Mesendoderm (in vitro differentiated cells): Measurements from ENCODE around the gene METTL5.
"Not testable (repeated sequence)": the region's sequence is repeated elsewhere in the genome, so short reads cannot be mapped to it uniquely, and the experiment has no call there.

Source experiments
- DNase-seq: peaks from one replicate; pipeline ENCODE4 v3.0.0; 2013
- H2AK5ac ChIP-seq: 2 replicates; pipeline ENCODE4 v1.6.1; 2013; ENCODE audit warnings: low read length, inconsistent platforms
- H2BK120ac ChIP-seq: 2 replicates; pipeline ENCODE4 v1.6.1; 2013; ENCODE audit warnings: low read depth, mild to moderate bottlenecking, low read length, moderate library complexity, mixed read lengths
- H2BK15ac ChIP-seq: replicated peaks from 2 replicates; pipeline ENCODE4 v1.6.1; 2013; ENCODE audit warnings: low read depth, mild to moderate bottlenecking, moderate library complexity
- H2BK5ac ChIP-seq: 2 replicates; pipeline ENCODE4 v1.6.1; 2013; ENCODE audit warnings: low read length, inconsistent platforms
- H3K18ac ChIP-seq: 2 replicates; pipeline ENCODE4 v1.6.1; 2013; ENCODE audit warnings: mild to moderate bottlenecking, low read length, mixed read lengths
- H3K23ac ChIP-seq: one replicate; pipeline ENCODE4 v1.6.1; 2013; ENCODE audit warnings: low read length
- H3K27ac ChIP-seq: 2 replicates; pipeline ENCODE4 v1.5.1; 2013; ENCODE audit warnings: low read depth, mild to moderate bottlenecking, inconsistent platforms, low read length, moderate library complexity
- H3K27me3 ChIP-seq: 2 replicates; pipeline ENCODE4 v1.6.1; 2013; ENCODE audit warnings: low read length, control low read depth, mild to moderate bottlenecking, inconsistent platforms; ENCODE audit not compliant: insufficient read depth, poor library complexity
- H3K36me3 ChIP-seq: 2 replicates; pipeline ENCODE4 v1.6.1; 2013; ENCODE audit warnings: low read length, inconsistent platforms; ENCODE audit not compliant: control insufficient read depth, insufficient read depth
- H3K4ac ChIP-seq: one replicate; pipeline ENCODE4 v1.6.1; 2013; ENCODE audit warnings: low read depth, mild to moderate bottlenecking, low read length, moderate library complexity
- H3K4me1 ChIP-seq: 2 replicates; pipeline ENCODE4 v1.6.1; 2013; ENCODE audit warnings: low read depth, low read length, inconsistent platforms; ENCODE audit not compliant: control insufficient read depth
- H3K4me2 ChIP-seq: 2 replicates; pipeline ENCODE4 v1.6.1; 2013; ENCODE audit warnings: low read length
- H3K4me3 ChIP-seq: 2 replicates; pipeline ENCODE4 v1.5.1; 2013; ENCODE audit warnings: mild to moderate bottlenecking, low read length
- H3K56ac ChIP-seq: one replicate; pipeline ENCODE4 v1.6.1; 2013; ENCODE audit warnings: low read length
- H3K79me1 ChIP-seq: 2 replicates; pipeline ENCODE4 v1.6.1; 2013; ENCODE audit warnings: low read length, inconsistent platforms
- H3K79me2 ChIP-seq: 2 replicates; pipeline ENCODE4 v1.6.1; 2013; ENCODE audit warnings: mild to moderate bottlenecking, low read length; ENCODE audit not compliant: control insufficient read depth, insufficient read depth
- H3K9ac ChIP-seq: 2 replicates; pipeline ENCODE4 v1.6.1; 2013; ENCODE audit warnings: low read length, inconsistent platforms
- H4K5ac ChIP-seq: one replicate; pipeline ENCODE4 v1.6.1; 2013; ENCODE audit warnings: low read length
- H4K8ac ChIP-seq: one replicate; pipeline ENCODE4 v1.6.1; 2013; ENCODE audit warnings: low read depth, mild to moderate bottlenecking, control low read depth, low read length, moderate library complexity
- WGBS: extraction: QIAGEN DNeasy Blood & Tissue Kit; methylation state at CpG from one replicate; pipeline ENCODE4 v1.1.7; 2013; ENCODE audit warnings: low lambda C conversion rate, missing lambda C conversion rate; ENCODE audit not compliant: insufficient coverage; ENCODE audit errors: extremely low coverage; 5-methylcytosine and 5-hydroxymethylcytosine counted together

METTL5 gene

DNA sequence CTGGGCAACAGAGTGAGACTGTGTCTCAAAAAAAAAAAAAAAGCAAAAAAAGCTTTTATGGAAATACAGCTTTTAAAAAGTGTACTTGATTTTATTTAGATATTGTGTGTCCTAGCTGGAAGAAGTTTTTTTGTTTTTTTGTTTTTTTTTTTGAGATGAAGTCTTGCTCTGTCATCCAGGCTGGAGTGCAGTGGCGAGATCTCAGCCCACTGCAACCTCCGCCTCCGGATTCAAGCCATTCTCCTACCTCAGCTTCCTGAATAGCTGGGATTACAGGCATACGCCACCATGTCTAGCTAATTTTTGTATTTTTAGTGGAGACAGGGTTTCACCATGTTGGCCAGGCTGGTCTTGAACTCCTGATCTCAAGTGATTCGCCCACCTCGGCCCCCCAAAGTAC is 41.5 kb upstream of the METTL5 start:
- not testable (repeated sequence) for H4K5ac ChIP-seq, H3K23ac ChIP-seq, H3K4me1 ChIP-seq, H4K8ac ChIP-seq, H2BK120ac ChIP-seq, H3K18ac ChIP-seq, H3K27ac ChIP-seq, H3K27me3 ChIP-seq, H3K36me3 ChIP-seq, H3K4me2 ChIP-seq, H2BK15ac ChIP-seq, H3K9ac ChIP-seq, H3K79me1 ChIP-seq, H2AK5ac ChIP-seq, DNase-seq, H3K4ac ChIP-seq, H3K56ac ChIP-seq, H3K79me2 ChIP-seq, H3K4me3 ChIP-seq, H2BK5ac ChIP-seq
- no CpG with 5 or more reads among the region's 6 CpGs for WGBS

DNA sequence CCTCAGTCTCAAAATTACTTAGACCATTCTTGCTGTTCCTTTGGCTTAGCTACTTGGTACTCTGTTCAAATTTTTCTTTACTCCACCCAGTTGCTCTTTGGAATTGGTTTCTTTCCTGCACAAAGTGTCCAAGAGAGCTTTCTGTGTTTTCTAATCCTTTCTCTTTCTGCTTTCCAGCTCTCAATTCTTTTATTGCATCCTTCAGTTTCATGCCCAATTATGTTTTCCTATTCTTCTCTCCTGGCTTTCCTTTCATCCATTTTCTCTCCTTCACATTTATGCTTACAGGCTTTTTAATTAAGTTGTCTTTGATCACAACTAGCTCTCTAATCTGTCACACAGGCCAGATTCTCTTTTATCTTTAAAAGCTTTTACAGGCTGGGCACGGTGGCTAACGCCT is 40.8 kb upstream of the METTL5 start:
- Histone ChIP-seq H3K4ac (no peak overlapping the region), H2AK5ac (no peak overlapping the region), H3K79me2 (no peaks in the 10 kb centered on the region), H4K8ac (no peak overlapping the region), H3K9ac (no peak overlapping the region), H2BK120ac (no peak overlapping the region), H2BK15ac (no peak overlapping the region), H3K4me3 (no peak overlapping the region), H3K18ac (no peak overlapping the region), H3K4me1 (no peaks in the 10 kb centered on the region), H3K36me3 (no peaks in the 10 kb centered on the region), H3K4me2 (no peak overlapping the region), H4K5ac (no peak overlapping the region), H3K27ac (no peak overlapping the region), H3K27me3 (no peaks in the 10 kb centered on the region), H3K79me1 (no peaks in the 10 kb centered on the region), H3K23ac (no peak overlapping the region), H3K56ac (no peak overlapping the region), H2BK5ac (no peak overlapping the region)
- WGBS, result no CpG with 5 or more reads among the region's 2 CpGs
- no peak for DNase-seq

DNA sequence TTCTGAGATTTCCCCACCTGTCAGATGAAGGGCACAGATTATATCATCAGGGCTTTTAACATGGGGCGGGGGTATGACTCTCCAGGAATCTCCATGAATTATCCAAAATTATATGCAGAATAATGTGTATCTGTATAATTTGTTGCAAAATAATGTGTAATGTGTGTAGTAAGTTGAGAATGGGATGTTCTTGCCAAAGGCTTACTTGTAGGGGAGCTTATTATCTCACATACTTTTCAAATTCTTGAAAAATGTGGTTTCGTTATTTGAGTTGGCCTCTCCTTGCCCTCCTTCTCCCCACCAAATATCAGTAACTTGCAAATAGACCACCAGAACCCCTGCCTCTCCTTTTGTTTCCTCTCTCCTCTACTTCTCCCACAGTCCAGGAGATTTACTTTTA is 38.1 kb upstream of the METTL5 start:
- Histone ChIP-seq H3K9ac (no peak overlapping the region), H3K79me2 (no peaks in the 10 kb centered on the region), H3K56ac (no peak overlapping the region), H3K27me3 (no peaks in the 10 kb centered on the region), H3K36me3 (no peaks in the 10 kb centered on the region), H2BK15ac (no peak overlapping the region), H3K18ac (no peak overlapping the region), H2AK5ac (no peak overlapping the region), H2BK5ac (no peak overlapping the region), H3K4ac (no peak overlapping the region), H4K5ac (no peak overlapping the region), H4K8ac (no peak overlapping the region), H3K27ac (no peak overlapping the region), H3K4me2 (no peak overlapping the region), H2BK120ac (no peak overlapping the region), H3K79me1 (no peaks in the 10 kb centered on the region), H3K23ac (no peak overlapping the region), H3K4me3 (no peak overlapping the region), H3K4me1 (no peaks in the 10 kb centered on the region)
- DNase-seq, result no peak
- no CpG with 5 or more reads among the region's 2 CpGs for WGBS

DNA sequence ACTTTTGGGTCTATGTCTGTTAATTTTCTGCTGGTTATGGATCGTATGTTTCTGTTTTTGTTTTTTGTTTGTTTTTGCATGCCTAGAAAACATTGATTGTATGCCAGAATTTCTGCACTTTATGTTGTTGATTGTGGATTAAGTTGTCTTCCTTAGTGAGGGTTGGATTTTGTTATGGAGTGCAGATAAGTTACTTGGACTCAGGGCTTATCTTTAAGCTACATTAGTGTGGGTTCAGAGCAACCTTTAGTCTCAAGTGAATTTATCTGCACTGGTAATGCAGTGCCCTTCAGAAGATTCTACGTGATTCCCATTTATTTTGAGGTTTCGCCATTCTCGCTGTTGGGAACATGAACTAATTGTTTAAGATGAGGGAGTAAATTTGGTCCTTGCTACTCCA is 35.4 kb upstream of the METTL5 start:
- Histone ChIP-seq H4K8ac (no peak overlapping the region), H3K4me2 (no peak overlapping the region), H3K27me3 (no peaks in the 10 kb centered on the region), H3K4ac (no peak overlapping the region), H3K4me3 (no peak overlapping the region), H4K5ac (no peak overlapping the region), H3K79me1 (no peaks in the 10 kb centered on the region), H2BK15ac (no peak overlapping the region), H3K9ac (no peak overlapping the region), H2AK5ac (no peak overlapping the region), H3K4me1 (no peaks in the 10 kb centered on the region), H2BK120ac (no peak overlapping the region), H2BK5ac (no peak overlapping the region), H3K56ac (no peak overlapping the region), H3K18ac (no peak overlapping the region), H3K23ac (no peak overlapping the region), H3K36me3 (no peaks in the 10 kb centered on the region), H3K79me2 (no peaks in the 10 kb centered on the region), H3K27ac (no peak overlapping the region)
- WGBS, result no CpG with 5 or more reads among the region's 4 CpGs
- no peak for DNase-seq

DNA sequence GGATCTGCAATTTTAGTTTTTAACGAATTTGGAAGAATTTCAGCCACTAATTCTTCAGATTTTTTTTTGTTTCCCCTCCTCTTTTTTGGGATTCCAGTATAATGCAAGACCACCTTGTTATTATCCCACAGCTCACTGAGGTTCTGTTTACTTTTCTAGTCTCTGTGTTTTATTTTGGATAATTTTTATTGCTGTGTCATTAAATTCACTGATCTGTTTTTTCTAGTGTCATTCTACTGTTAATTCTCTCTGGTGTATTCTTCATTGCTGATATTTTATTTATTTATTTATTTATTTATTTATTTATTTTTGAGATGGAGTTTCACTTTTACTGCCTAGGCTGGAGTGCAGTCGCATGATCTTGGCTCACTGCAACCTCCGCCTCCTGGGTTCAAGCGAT is 34.7 kb upstream of the METTL5 start:
- no CpG with 5 or more reads among the region's 4 CpGs for WGBS
- Histone ChIP-seq H2BK5ac (no peak overlapping the region), H3K23ac (no peak overlapping the region), H3K4me3 (no peak overlapping the region), H3K18ac (no peak overlapping the region), H3K4me1 (no peaks in the 10 kb centered on the region), H2AK5ac (no peak overlapping the region), H4K5ac (no peak overlapping the region), H3K4me2 (no peak overlapping the region), H3K4ac (no peak overlapping the region), H3K79me2 (no peaks in the 10 kb centered on the region), H3K27me3 (no peaks in the 10 kb centered on the region), H3K27ac (no peak overlapping the region), H3K79me1 (no peaks in the 10 kb centered on the region), H3K56ac (no peak overlapping the region), H3K9ac (no peak overlapping the region), H3K36me3 (no peaks in the 10 kb centered on the region), H4K8ac (no peak overlapping the region), H2BK15ac (no peak overlapping the region), H2BK120ac (no peak overlapping the region)
- no peak for DNase-seq
